Astrocyte of the cerebellum (primary cell): Measurements from ENCODE around the gene C11orf54.
A peak's percentile ranks its signal among the peaks of the same experiment; 100 is the strongest.
"Not testable (repeated sequence)": the region's sequence is repeated elsewhere in the genome, so short reads cannot be mapped to it uniquely, and the experiment has no call there.

Source experiments
- DNase-seq: peaks from one replicate; pipeline ENCODE4 v3.0.0-alpha.2; 2011; ENCODE audit warnings: low read depth
- H3K4me3 ChIP-seq: 2 replicates; pipeline ENCODE4 v1.5.1; 2011; ENCODE audit warnings: mild to moderate bottlenecking, low read depth, low read length, moderate library complexity
- CTCF ChIP-seq: IDR thresholded peaks from 2 replicates; pipeline ENCODE4 v1.5.1; 2012; ENCODE audit warnings: low read length, low read depth, moderate library complexity, mild to moderate bottlenecking; ENCODE audit errors: missing control alignments
- in situ Hi-C: cut with HindIII; loops from 2 replicates; pipeline ENCODE4 v1.10.0; 2017; ENCODE audit warnings: low sequenced_read_pairs

Gene C11orf54

GRCh38 chr11:93738647-93739081, 2.8 kb upstream of the C11orf54 start:
- no peak for TF ChIP-seq CTCF
- DNase-seq: no peak
- peak overlapping the region; percentile 94 for H3K4me3 ChIP-seq
- in situ Hi-C loops: no loop called here

- H3K4me3 ChIP-seq: peak overlapping the region; percentile 94
- TF ChIP-seq CTCF: no peak
- DNase-seq: no peak
- in situ Hi-C loops: no loop called here
Observed at GRCh38 chr11:93740031-93740729, 1.3 kb upstream of the C11orf54 start.

GRCh38 chr11:93740730-93741093, 760 bp upstream of the C11orf54 start:
- TF ChIP-seq CTCF: no peak
- peak overlapping the region; percentile 94 for H3K4me3 ChIP-seq
- peak; percentile 33 for DNase-seq
- in situ Hi-C loops: no loop called here

GRCh38 chr11:93741882-93742226, 382 bp downstream of the C11orf54 start:
- no peak for DNase-seq

GRCh38 chr11:93743291-93743690, 1.8 kb downstream of the C11orf54 start:
- DNase-seq: no peak
- H3K4me3 ChIP-seq: no peak overlapping the region
- no peak for TF ChIP-seq CTCF
- in situ Hi-C loops: no loop called here

More at GRCh38 chr11:93741882-93742226, 382 bp downstream of the C11orf54 start:
- TF ChIP-seq CTCF: no peak
- peak overlapping the region; percentile 94 for H3K4me3 ChIP-seq
- in situ Hi-C loops: no loop called here

- in situ Hi-C loops: no loop called here
- no peak for TF ChIP-seq CTCF
Observed at GRCh38 chr11:93744669-93745004, 3.2 kb downstream of the C11orf54 start.

GRCh38 chr11:93745005-93745755, 3.7 kb downstream of the C11orf54 start:
- DNase-seq, H3K4me3 ChIP-seq, in situ Hi-C loops: not testable (repeated sequence)

More at GRCh38 chr11:93744669-93745004, 3.2 kb downstream of the C11orf54 start:
- H3K4me3 ChIP-seq: no peak overlapping the region
- no peak for DNase-seq
